MG63 (cell line): ENCODE results near the gene FUCA1. TPM values are rescaled to one million over a fixed set of nuclear protein-coding genes. Genes with fewer than 3 reads are reported as not detected.
A peak's percentile ranks its signal among the peaks of the same experiment; 100 is the strongest.

Source experiments
- DNase-seq: peaks from one replicate; pipeline ENCODE4 v3.0.0-alpha.2; 2020
- H3K27me3 ChIP-seq: fragments of 250-450 bp; sonication (Bioruptor Pico); 2 replicates; pipeline ENCODE4 v1.5.1; 2020; ENCODE audit warnings: mild to moderate bottlenecking, moderate library complexity
- H3K36me3 ChIP-seq: fragments of 250-450 bp; sonication (Bioruptor Pico); 2 replicates; pipeline ENCODE4 v1.5.1; 2020; ENCODE audit warnings: mild to moderate bottlenecking, moderate library complexity
- H3K4me3 ChIP-seq: fragments of 250-450 bp; sonication (Bioruptor Pico); 2 replicates; pipeline ENCODE4 v1.5.1; 2020; ENCODE audit warnings: mild to moderate bottlenecking, moderate library complexity
- H3K9me3 ChIP-seq: fragments of 250-450 bp; sonication (Bioruptor Pico); 2 replicates; pipeline ENCODE4 v1.5.1; 2020; ENCODE audit warnings: mild to moderate bottlenecking, moderate library complexity
- total RNA-seq: library from RNA; depleted of rRNA; stranded (reverse); fragments of >200 nt; shearing (Covaris generic); gene quantifications from 2 replicates; pipeline ENCODE4 v1.2.3, GENCODE V29; 2014; ENCODE audit warnings: low replicate concordance; rRNA removed

FUCA1 gene
- 9.5 and 9.8 TPM in 2 replicates for total RNA-seq

GRCh38 chr1:23867895-23868556 lies at the start of gene FUCA1:
FUCA1 (minus strand) TSS chr1:23868290; CDS start chr1:23868286, 4 bp downstream.
- H3K27me3 ChIP-seq = no peaks in the 10 kb centered on the region
- DNase-seq = peak; percentile 79
- H3K4me3 ChIP-seq = peak within 1 kb of the TSS; percentile 58
- H3K36me3 ChIP-seq = no peaks in the 10 kb centered on the region
- H3K9me3 ChIP-seq = no peaks in the 10 kb centered on the region

- Histone ChIP-seq H3K36me3 (no peaks in the 10 kb centered on the region), H3K27me3 (no peaks in the 10 kb centered on the region), H3K9me3 (no peaks in the 10 kb centered on the region), H3K4me3 (no peak overlapping the region)
- peak; percentile 48 for DNase-seq
Observed at GRCh38 chr1:23916209-23917131, 48.4 kb upstream of the FUCA1 start.

- H3K36me3 ChIP-seq = no peaks in the 10 kb centered on the region
- H3K4me3 ChIP-seq = no peak overlapping the region
- no peaks in the 10 kb centered on the region for H3K27me3 ChIP-seq
- DNase-seq = no peak
- H3K9me3 ChIP-seq = no peaks in the 10 kb centered on the region
Observed at GRCh38 chr1:23915466-23915865, 47.4 kb upstream of the FUCA1 start.

GRCh38 chr1:23914921-23915320 lies 46.8 kb upstream of the FUCA1 start:
- no peaks in the 10 kb centered on the region for H3K9me3 ChIP-seq
- H3K27me3 ChIP-seq = no peaks in the 10 kb centered on the region
- DNase-seq = no peak
- no peaks in the 10 kb centered on the region for H3K36me3 ChIP-seq
- no peak overlapping the region for H3K4me3 ChIP-seq

- no peaks in the 10 kb centered on the region for H3K9me3 ChIP-seq
- no peak for DNase-seq
- H3K36me3 ChIP-seq = no peaks in the 10 kb centered on the region
- H3K4me3 ChIP-seq = no peak within 1 kb of the TSS
- H3K27me3 ChIP-seq = no peaks in the 10 kb centered on the region
Observed at GRCh38 chr1:23913212-23913880, 45.3 kb upstream of the FUCA1 start, which contains the start of gene CNR2. CNR2 (minus strand) TSS chr1:23913362; CDS start chr1:23875617, 37,745 bp downstream.

- Histone ChIP-seq H3K27me3 (no peaks in the 10 kb centered on the region), H3K4me3 (no peak overlapping the region), H3K9me3 (no peaks in the 10 kb centered on the region), H3K36me3 (no peaks in the 10 kb centered on the region)
- no peak for DNase-seq
Observed at GRCh38 chr1:23911921-23912320, 43.8 kb upstream of the FUCA1 start.

GRCh38 chr1:23910553-23911246 lies 42.6 kb upstream of the FUCA1 start:
- Histone ChIP-seq H3K27me3 (no peaks in the 10 kb centered on the region), H3K36me3 (no peaks in the 10 kb centered on the region), H3K9me3 (no peaks in the 10 kb centered on the region), H3K4me3 (no peak overlapping the region)
- no peak for DNase-seq

- no peaks in the 10 kb centered on the region for H3K9me3 ChIP-seq
- H3K36me3 ChIP-seq = no peaks in the 10 kb centered on the region
- no peak for DNase-seq
- no peaks in the 10 kb centered on the region for H3K27me3 ChIP-seq
- H3K4me3 ChIP-seq = no peak overlapping the region
Observed at GRCh38 chr1:23910144-23910543, 42.1 kb upstream of the FUCA1 start.

GRCh38 chr1:23909412-23909811 lies 41.3 kb upstream of the FUCA1 start:
- Histone ChIP-seq H3K9me3 (no peaks in the 10 kb centered on the region), H3K4me3 (no peak overlapping the region), H3K36me3 (no peaks in the 10 kb centered on the region), H3K27me3 (no peaks in the 10 kb centered on the region)
- DNase-seq = no peak

GRCh38 chr1:23908453-23909341 lies 40.6 kb upstream of the FUCA1 start:
- no peak for DNase-seq
- H3K4me3 ChIP-seq = no peak overlapping the region
- no peaks in the 10 kb centered on the region for H3K36me3 ChIP-seq
- no peaks in the 10 kb centered on the region for H3K9me3 ChIP-seq
- H3K27me3 ChIP-seq = no peaks in the 10 kb centered on the region

GRCh38 chr1:23906731-23907130 lies 38.6 kb upstream of the FUCA1 start:
- Histone ChIP-seq H3K4me3 (no peak overlapping the region), H3K36me3 (no peaks in the 10 kb centered on the region), H3K27me3 (0 out of 2 replicates have a peak, but pooled peaks cover 2% of the 10 kb centered on the region), H3K9me3 (no peaks in the 10 kb centered on the region)
- DNase-seq = no peak

GRCh38 chr1:23905461-23906025 lies 37.5 kb upstream of the FUCA1 start:
- 0 out of 2 replicates have a peak, but pooled peaks cover 2% of the 10 kb centered on the region for H3K27me3 ChIP-seq
- no peak for DNase-seq

GRCh38 chr1:23904748-23905357 lies 36.8 kb upstream of the FUCA1 start:
- H3K27me3 ChIP-seq = 0 out of 2 replicates have a peak, but pooled peaks cover 2% of the 10 kb centered on the region
- no peak for DNase-seq
- H3K9me3 ChIP-seq = no peaks in the 10 kb centered on the region
- no peak overlapping the region for H3K4me3 ChIP-seq
- H3K36me3 ChIP-seq = no peaks in the 10 kb centered on the region

More at GRCh38 chr1:23905461-23906025, 37.5 kb upstream of the FUCA1 start:
- Histone ChIP-seq H3K4me3 (no peak overlapping the region), H3K36me3 (no peaks in the 10 kb centered on the region), H3K9me3 (no peaks in the 10 kb centered on the region)

- H3K27me3 ChIP-seq = 0 out of 2 replicates have a peak, but pooled peaks cover 2% of the 10 kb centered on the region
- no peaks in the 10 kb centered on the region for H3K36me3 ChIP-seq
- H3K4me3 ChIP-seq = no peak overlapping the region
- DNase-seq = no peak
- H3K9me3 ChIP-seq = no peaks in the 10 kb centered on the region
Observed at GRCh38 chr1:23903754-23904153, 35.7 kb upstream of the FUCA1 start.
